NCI-H69 (cell line): ENCODE data around the gene RTEL1.
"Not testable (repeated sequence)": the region's sequence is repeated elsewhere in the genome, so short reads cannot be mapped to it uniquely, and the experiment has no call there.

Source experiments
- DNase-seq: peaks from one replicate; lab custom pipeline; 2025; lab: John Stamatoyannopoulos, UW

RTEL1 gene

GRCh38 chr20:63648895-63649589, 9.1 kb upstream of the RTEL1 start:
- DNase-seq = peak; percentile 6

GRCh38 chr20:63650486-63650885, 7.6 kb upstream of the RTEL1 start:
- DNase-seq = not testable (repeated sequence)

- DNase-seq = peak; percentile 28
These were observed 6.2 kb upstream of the RTEL1 start for GRCh38 chr20:63651942-63652191.

- DNase-seq = peak; percentile 64
These were observed 5.7 kb upstream of the RTEL1 start for GRCh38 chr20:63652192-63652980.

- DNase-seq = peak; percentile 91
These were observed 4.8 kb upstream of the RTEL1 start, which contains the start of gene STMN3 for GRCh38 chr20:63653041-63653973. TSS of gene STMN3 (minus strand) at chr20:63653424. CDS start at chr20:63653345, 79 bp downstream.

GRCh38 chr20:63653974-63654668, 4.0 kb upstream of the RTEL1 start:
- no peak for DNase-seq

GRCh38 chr20:63655249-63655648, 2.9 kb upstream of the RTEL1 start:
- peak; percentile 16 for DNase-seq

- no peak for DNase-seq
These were observed 1.7 kb upstream of the RTEL1 start for GRCh38 chr20:63656451-63656850.

- peak; percentile 44 for DNase-seq
These were observed 714 bp upstream of the RTEL1 start for GRCh38 chr20:63657260-63657936.

- DNase-seq = no peak
These were observed 656 bp downstream of the RTEL1 start for GRCh38 chr20:63658749-63659187.

- DNase-seq = no peak
These were observed 1.3 kb downstream of the RTEL1 start for GRCh38 chr20:63659370-63659769.

- not testable (repeated sequence) for DNase-seq
These were observed 2.1 kb downstream of the RTEL1 start for GRCh38 chr20:63660174-63660573.

GRCh38 chr20:63660622-63661021, 2.5 kb downstream of the RTEL1 start:
- no peak for DNase-seq

- DNase-seq = no peak
These were observed 3.0 kb downstream of the RTEL1 start for GRCh38 chr20:63661108-63661507.

GRCh38 chr20:63661959-63662812, 4.1 kb downstream of the RTEL1 start:
- no peak for DNase-seq

- DNase-seq = no peak
These were observed 4.7 kb downstream of the RTEL1 start for GRCh38 chr20:63662813-63663189.

- DNase-seq = no peak
These were observed 5.4 kb downstream of the RTEL1 start for GRCh38 chr20:63663332-63664066.

- no peak for DNase-seq
These were observed 6.2 kb downstream of the RTEL1 start for GRCh38 chr20:63664143-63664851.
